ENCODE measurements around the gene NHERF2.

Gene NHERF2

GRCh38 chr16:2045965-2046892 is 19.5 kb downstream of the NHERF2 start:
- DNase-seq (ENCODE audit: low read depth): no peak
- TF ChIP-seq MYC (IDR thresholded peaks at IDR 0.05; ENCODE audit: low read depth, low read length): no peak
- no peak for TF ChIP-seq CTCF (IDR thresholded peaks at IDR 0.05; ENCODE audit: low read depth, low read length)
- TF ChIP-seq POLR2A (IDR thresholded peaks at IDR 0.05; ENCODE audit: extremely low read depth, insufficient read length): no peak
- no peak for TF ChIP-seq MAX (IDR thresholded peaks at IDR 0.05; ENCODE audit: low read depth, low read length)
- peak overlapping the region; percentile 80 for H3K4me3 ChIP-seq (ENCODE audit: low read depth, low read length)

GRCh38 chr16:2046893-2047329 is 20.2 kb downstream of the NHERF2 start:
- H3K4me3 ChIP-seq (ENCODE audit: low read depth, low read length): peak overlapping the region; percentile 80
- no peak for DNase-seq (ENCODE audit: low read depth)
- TF ChIP-seq MAX (IDR thresholded peaks at IDR 0.05; ENCODE audit: low read depth, low read length) (no peak), MYC (IDR thresholded peaks at IDR 0.05; ENCODE audit: low read depth, low read length) (no peak), CTCF (IDR thresholded peaks at IDR 0.05; ENCODE audit: low read depth, low read length) (no peak), POLR2A (IDR thresholded peaks at IDR 0.05; ENCODE audit: extremely low read depth, insufficient read length) (no peak)

- DNase-seq (ENCODE audit: low read depth): peak; percentile 97
- H3K4me3 ChIP-seq (ENCODE audit: low read depth, low read length): peak within 1 kb of the TSS; percentile 89
- TF ChIP-seq POLR2A (IDR thresholded peaks at IDR 0.05; ENCODE audit: extremely low read depth, insufficient read length) (peak; percentile 42), MYC (IDR thresholded peaks at IDR 0.05; ENCODE audit: low read depth, low read length) (peak; percentile 78), CTCF (IDR thresholded peaks at IDR 0.05; ENCODE audit: low read depth, low read length) (no peak), MAX (IDR thresholded peaks at IDR 0.05; ENCODE audit: low read depth, low read length) (peak; percentile 96)
Measured at GRCh38 chr16:2047330-2048115, 20.8 kb downstream of the NHERF2 start, which contains the start of the genes NTHL1 and TSC2. TSS of gene NTHL1 (minus strand) at chr16:2047834. CDS start at chr16:2047823, 11 bp downstream. TSS of gene TSC2 (plus strand) at chr16:2047985. CDS start at chr16:2048616, 631 bp downstream.

DNA sequence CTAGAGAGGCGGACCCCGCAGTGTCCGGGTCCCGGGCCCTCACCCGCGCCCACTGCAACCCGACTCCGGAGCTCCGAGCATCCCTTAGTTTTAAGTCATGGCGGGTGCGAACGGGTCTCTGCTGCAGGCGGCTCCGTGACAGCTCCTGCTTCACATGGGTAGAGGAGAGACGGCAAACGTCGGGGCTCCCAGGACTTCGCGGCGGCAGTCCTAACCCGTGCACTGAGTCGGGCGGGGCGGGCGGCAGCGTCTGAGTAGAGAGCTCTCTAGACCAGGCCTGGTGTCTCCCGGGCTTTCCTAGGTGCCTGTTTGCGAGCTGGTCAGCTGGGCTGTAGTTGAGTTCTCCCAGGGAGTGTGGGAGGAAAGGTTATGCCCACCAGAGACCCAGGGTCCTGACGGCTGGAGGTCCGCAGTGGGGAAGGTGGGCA is 21.4 kb downstream of the NHERF2 start:
- TF ChIP-seq POLR2A (IDR thresholded peaks at IDR 0.05; ENCODE audit: extremely low read depth, insufficient read length) (no peak), MAX (IDR thresholded peaks at IDR 0.05; ENCODE audit: low read depth, low read length) (no peak), MYC (IDR thresholded peaks at IDR 0.05; ENCODE audit: low read depth, low read length) (no peak), CTCF (IDR thresholded peaks at IDR 0.05; ENCODE audit: low read depth, low read length) (no peak)
- DNase-seq (ENCODE audit: low read depth): no peak
- peak overlapping the region; percentile 89 for H3K4me3 ChIP-seq (ENCODE audit: low read depth, low read length)

DNA sequence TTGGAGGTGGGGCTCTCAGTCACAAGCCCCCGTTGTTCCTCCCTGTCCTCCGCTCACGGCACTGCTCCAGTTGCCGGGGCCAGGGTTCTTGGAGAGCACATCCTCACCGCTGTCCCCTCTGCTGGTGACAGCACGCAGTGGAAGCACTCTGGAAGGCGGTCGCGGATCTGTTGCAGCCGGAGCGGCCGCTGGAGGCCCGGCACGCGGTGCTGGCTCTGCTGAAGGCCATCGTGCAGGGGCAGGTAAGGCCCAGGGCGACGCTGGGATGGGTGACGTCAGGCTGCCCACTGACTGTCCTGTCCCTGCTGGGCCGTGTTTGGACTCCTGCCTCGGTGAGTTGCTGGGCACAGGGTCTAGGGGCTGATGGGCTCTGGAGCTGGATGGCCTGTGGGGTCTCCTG is 26.5 kb downstream of the NHERF2 start:
- no peak for TF ChIP-seq POLR2A (IDR thresholded peaks at IDR 0.05; ENCODE audit: extremely low read depth, insufficient read length)
- TF ChIP-seq MAX (IDR thresholded peaks at IDR 0.05; ENCODE audit: low read depth, low read length): no peak
- TF ChIP-seq MYC (IDR thresholded peaks at IDR 0.05; ENCODE audit: low read depth, low read length): no peak
- no peak for TF ChIP-seq CTCF (IDR thresholded peaks at IDR 0.05; ENCODE audit: low read depth, low read length)
- DNase-seq (ENCODE audit: low read depth): no peak
- H3K4me3 ChIP-seq (ENCODE audit: low read depth, low read length): no peak overlapping the region

All from NB4 (cell line).